Vagina (tissue), 2 donors: Measurements from ENCODE around the gene FANCC.

Experiments used
- POLR2A ChIP-seq, 2 donors: fragments of 450-650 bp; IDR thresholded peaks; one replicate each; pipeline ENCODE4 v1.6.1; 2017; ENCODE audit warnings: antibody characterized with exemption in 2 of 2, mild to moderate bottlenecking in 2 of 2, moderate library complexity in 2 of 2
- POLR2AphosphoS5 ChIP-seq, 2 donors: sonication (generic); formaldehyde crosslinking; IDR thresholded peaks; one replicate each; pipeline ENCODE4 v1.9.0; 2017; ENCODE audit warnings: antibody characterized with exemption in 2 of 2, mild to moderate bottlenecking in 2 of 2, low read depth in 1 of 2; ENCODE audit not compliant: insufficient read depth in 1 of 2
- TF ChIP-seq, protein P1 (sequence below), 3 experiments: fragments of 450-650 bp in 2 of 3; fragments of 200-600 bp in 1 of 3; sonication (generic) in 1 of 3; IDR thresholded peaks; one replicate each; pipeline ENCODE4 v1.5.1; 2017 to 2019; ENCODE audit warnings: antibody characterized with exemption in 3 of 3, mild to moderate bottlenecking in 2 of 3, moderate library complexity in 2 of 3

DNA sequence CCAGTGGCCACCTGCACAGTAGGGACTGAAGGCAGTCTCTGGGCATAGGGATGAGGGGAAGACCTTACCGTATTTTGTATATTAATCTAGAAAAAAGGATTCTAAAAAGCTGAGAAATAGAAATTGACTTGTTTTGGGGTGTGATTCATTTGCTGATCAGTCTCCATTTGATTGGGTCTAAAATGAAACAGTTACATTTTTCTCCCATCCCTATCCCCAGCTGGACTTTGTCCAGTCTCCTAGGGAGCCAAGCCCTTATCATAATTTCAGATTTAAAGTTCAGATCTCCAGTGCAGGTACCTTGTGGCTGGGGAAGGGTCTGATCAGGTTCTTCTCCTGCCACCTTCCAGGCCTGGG, 240.8 kb downstream of the FANCC start:
- TF ChIP-seq, protein P1, sequence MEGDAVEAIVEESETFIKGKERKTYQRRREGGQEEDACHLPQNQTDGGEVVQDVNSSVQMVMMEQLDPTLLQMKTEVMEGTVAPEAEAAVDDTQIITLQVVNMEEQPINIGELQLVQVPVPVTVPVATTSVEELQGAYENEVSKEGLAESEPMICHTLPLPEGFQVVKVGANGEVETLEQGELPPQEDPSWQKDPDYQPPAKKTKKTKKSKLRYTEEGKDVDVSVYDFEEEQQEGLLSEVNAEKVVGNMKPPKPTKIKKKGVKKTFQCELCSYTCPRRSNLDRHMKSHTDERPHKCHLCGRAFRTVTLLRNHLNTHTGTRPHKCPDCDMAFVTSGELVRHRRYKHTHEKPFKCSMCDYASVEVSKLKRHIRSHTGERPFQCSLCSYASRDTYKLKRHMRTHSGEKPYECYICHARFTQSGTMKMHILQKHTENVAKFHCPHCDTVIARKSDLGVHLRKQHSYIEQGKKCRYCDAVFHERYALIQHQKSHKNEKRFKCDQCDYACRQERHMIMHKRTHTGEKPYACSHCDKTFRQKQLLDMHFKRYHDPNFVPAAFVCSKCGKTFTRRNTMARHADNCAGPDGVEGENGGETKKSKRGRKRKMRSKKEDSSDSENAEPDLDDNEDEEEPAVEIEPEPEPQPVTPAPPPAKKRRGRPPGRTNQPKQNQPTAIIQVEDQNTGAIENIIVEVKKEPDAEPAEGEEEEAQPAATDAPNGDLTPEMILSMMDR (IDR thresholded peaks at IDR 0.05) = no peak
- TF ChIP-seq POLR2AphosphoS5 (IDR thresholded peaks at IDR 0.05; ENCODE audit: insufficient read depth in 1 of 2, low read depth in 1 of 2) (no peak), POLR2A (IDR thresholded peaks at IDR 0.05) (no peak)
